ENCODE data around the gene WAPL.

DNA sequence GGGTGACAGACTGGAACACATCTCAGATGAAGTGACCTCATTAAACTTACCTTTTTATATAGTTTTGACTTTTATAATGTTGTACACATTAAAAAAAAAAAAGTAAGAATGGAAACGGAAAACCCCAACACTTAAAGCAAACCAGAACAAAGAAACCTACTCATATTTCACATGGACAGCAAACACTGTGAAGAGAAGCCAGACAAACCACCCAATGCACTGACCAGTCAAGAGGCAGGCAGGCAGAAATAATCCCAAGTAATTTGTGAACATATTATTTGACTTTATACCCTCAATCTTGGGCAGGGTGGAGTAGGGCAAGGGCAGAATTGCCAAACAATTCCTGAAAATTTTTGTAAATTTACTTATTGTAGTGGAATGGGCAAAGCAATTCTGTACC lies 39.8 kb downstream of the WAPL start:
- TF ChIP-seq EZH2 (optimal IDR thresholded peaks at IDR 0.05; ENCODE audit: low read depth, low read length), result no peak
- TF ChIP-seq, protein P1, sequence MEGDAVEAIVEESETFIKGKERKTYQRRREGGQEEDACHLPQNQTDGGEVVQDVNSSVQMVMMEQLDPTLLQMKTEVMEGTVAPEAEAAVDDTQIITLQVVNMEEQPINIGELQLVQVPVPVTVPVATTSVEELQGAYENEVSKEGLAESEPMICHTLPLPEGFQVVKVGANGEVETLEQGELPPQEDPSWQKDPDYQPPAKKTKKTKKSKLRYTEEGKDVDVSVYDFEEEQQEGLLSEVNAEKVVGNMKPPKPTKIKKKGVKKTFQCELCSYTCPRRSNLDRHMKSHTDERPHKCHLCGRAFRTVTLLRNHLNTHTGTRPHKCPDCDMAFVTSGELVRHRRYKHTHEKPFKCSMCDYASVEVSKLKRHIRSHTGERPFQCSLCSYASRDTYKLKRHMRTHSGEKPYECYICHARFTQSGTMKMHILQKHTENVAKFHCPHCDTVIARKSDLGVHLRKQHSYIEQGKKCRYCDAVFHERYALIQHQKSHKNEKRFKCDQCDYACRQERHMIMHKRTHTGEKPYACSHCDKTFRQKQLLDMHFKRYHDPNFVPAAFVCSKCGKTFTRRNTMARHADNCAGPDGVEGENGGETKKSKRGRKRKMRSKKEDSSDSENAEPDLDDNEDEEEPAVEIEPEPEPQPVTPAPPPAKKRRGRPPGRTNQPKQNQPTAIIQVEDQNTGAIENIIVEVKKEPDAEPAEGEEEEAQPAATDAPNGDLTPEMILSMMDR (IDR thresholded peaks at IDR 0.05; ENCODE audit: low read length), result no peak

Data from MM.1S (cell line).